Measurements from ENCODE around the gene TSPEAR.

Gene TSPEAR

GRCh38 chr21:44568261-44568660 lies 143.1 kb downstream of the TSPEAR start:
- H3K36me3 ChIP-seq: no peaks in the 10 kb centered on the region

DNA sequence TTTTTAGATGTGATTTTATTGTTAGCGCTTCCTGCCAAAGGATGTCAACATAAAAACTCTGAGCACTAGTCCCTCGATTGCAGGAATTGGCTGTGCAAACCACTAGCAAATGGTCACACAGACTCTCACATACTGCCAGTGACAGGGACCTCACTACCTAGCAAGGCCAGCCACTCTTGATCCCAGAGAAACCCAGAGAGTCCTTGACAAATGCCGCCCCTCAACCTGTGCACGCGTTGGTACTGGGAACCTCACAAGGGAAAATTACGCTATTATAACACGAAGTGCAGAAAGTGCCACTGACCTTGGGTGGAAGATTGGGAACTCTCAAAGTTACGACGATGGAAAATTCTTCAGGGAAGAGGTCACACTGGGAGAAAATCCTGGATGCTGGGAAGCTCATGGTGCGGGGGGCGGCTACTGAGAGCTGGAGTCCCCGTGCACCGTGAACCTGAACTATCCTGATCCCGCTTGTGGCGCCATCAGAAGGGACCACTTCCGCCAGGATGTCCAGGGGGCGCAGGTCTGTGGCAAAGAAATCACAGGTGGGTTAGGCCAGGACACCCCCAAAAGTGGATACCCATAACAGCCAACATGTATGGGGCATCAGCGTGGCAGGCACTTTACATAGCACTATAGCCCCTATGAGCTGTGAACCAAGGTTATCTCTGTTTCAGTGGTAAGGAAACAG lies 143.7 kb downstream of the TSPEAR start:
- DNase-seq: peak in 1 of 2 donors; percentile 43
- Histone ChIP-seq H3K27ac (no peak overlapping the region), H3K27me3 (peaks cover 0 to 23% of the 10 kb centered on the region in 2 donors), H3K4me1 (no peaks in the 10 kb centered on the region), H3K36me3 (no peaks in the 10 kb centered on the region), H3K4me3 (no peak overlapping the region), H3K9me3 (peaks cover 0 to 12% (median 5%) of the 10 kb centered on the region in 3 donors)
- TF ChIP-seq CTCF (IDR thresholded peaks at IDR 0.05): no peak
- intact Hi-C loops (cut with DNase I; ENCODE audit: low total_unique reads): no loop called here

More at GRCh38 chr21:44568261-44568660, 143.1 kb downstream of the TSPEAR start:
- H3K27me3 ChIP-seq: peaks cover 0 to 24% of the 10 kb centered on the region in 2 donors
- DNase-seq: peak in 1 of 2 donors; percentile 39
- intact Hi-C loops (cut with DNase I; ENCODE audit: low total_unique reads): no loop called here
- H3K9me3 ChIP-seq: peaks cover 0 to 12% (median 5%) of the 10 kb centered on the region in 3 donors
- H3K27ac ChIP-seq: no peak overlapping the region
- no peak for TF ChIP-seq CTCF (IDR thresholded peaks at IDR 0.05)
- H3K4me3 ChIP-seq: no peak overlapping the region
- H3K4me1 ChIP-seq: no peaks in the 10 kb centered on the region

GRCh38 chr21:44566403-44566802 lies 145.0 kb downstream of the TSPEAR start:
- intact Hi-C loops (cut with DNase I; ENCODE audit: low total_unique reads): no loop called here
- Histone ChIP-seq H3K27ac (no peak overlapping the region), H3K9me3 (peaks cover 0 to 8% (median 5%) of the 10 kb centered on the region in 3 donors), H3K36me3 (no peaks in the 10 kb centered on the region), H3K4me1 (no peaks in the 10 kb centered on the region), H3K27me3 (peaks cover 0 to 20% of the 10 kb centered on the region in 2 donors), H3K4me3 (no peak overlapping the region)
- no peak for TF ChIP-seq CTCF (IDR thresholded peaks at IDR 0.05)
- no peak for DNase-seq

DNA sequence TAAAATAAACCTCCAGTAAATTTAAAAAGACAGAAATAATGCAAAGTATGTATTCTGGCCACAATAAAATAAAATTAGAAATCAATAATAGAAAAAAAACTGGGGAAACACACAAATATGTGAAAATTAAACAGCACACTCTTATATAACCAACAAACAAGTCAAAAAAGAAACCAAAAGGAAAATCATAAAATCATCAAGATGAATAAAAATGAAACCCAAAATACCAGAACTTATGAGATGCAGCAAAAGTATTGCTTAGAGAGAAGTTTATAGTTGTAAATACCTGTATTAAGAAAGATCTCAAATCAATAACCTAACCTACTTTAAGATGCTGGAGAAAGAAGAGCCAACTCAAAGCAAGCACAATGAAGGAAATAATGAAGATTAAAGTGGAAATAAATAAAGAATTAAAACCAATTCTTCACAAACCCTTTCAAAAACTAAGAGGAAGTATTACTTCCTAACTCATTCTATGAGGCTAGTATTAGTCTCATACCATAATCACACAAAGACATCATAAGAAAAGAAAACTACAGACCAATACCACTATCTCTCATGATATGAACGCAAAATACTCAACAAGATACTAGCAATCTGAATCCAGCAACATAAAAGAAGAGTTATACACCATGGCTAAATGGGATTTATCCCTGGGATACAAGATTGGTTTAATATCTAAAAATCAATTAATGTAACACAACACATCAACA lies 146.3 kb downstream of the TSPEAR start:
- no peak overlapping the region for H3K4me3 ChIP-seq
- H3K9me3 ChIP-seq: peaks cover 0 to 5% (median 4%) of the 10 kb centered on the region in 3 donors
- intact Hi-C loops (cut with DNase I; ENCODE audit: low total_unique reads): no loop called here
- no peak for DNase-seq
- H3K27ac ChIP-seq: no peak overlapping the region
- no peaks in the 10 kb centered on the region for H3K4me1 ChIP-seq
- no peaks in the 10 kb centered on the region for H3K36me3 ChIP-seq
- no peak for TF ChIP-seq CTCF (IDR thresholded peaks at IDR 0.05)
- peaks cover 0 to 18% of the 10 kb centered on the region in 2 donors for H3K27me3 ChIP-seq

GRCh38 chr21:44564099-44564498 lies 147.3 kb downstream of the TSPEAR start:
- Histone ChIP-seq H3K4me1 (no peaks in the 10 kb centered on the region), H3K4me3 (no peak overlapping the region), H3K27me3 (peaks cover 0 to 13% of the 10 kb centered on the region in 2 donors), H3K36me3 (no peaks in the 10 kb centered on the region), H3K27ac (no peak overlapping the region), H3K9me3 (peaks cover 0 to 5% (median 4%) of the 10 kb centered on the region in 3 donors)
- TF ChIP-seq CTCF (IDR thresholded peaks at IDR 0.05): no peak
- intact Hi-C loops (cut with DNase I; ENCODE audit: low total_unique reads): no loop called here
- DNase-seq: no peak

Data from tibial artery (tissue), 4 donors.